ENCODE data around the gene LASP1. TPM values are rescaled to one million over a fixed set of nuclear protein-coding genes. Genes with fewer than 3 reads are reported as not detected.

Gene LASP1
- polyA plus RNA-seq, 1 of the 3 experiments (the other 2 are of a cell fraction) = 102 TPM

GRCh38 chr17:38848557-38848891 lies 21.3 kb upstream of the LASP1 start:
- H3F3A ChIP-seq (replicated peaks; ENCODE audit: insufficient read depth) = peaks cover 72% of the 10 kb centered on the region
- no peak for TF ChIP-seq MAX (IDR thresholded peaks at IDR 0.05; ENCODE audit: low read depth)
- TF ChIP-seq USF1 (IDR thresholded peaks at IDR 0.05; ENCODE audit: borderline replicate concordance, low read depth) = no peak
- peaks cover 12 to 15% of the 10 kb centered on the region in 2 experiments; a peak in 2 of 4 replicates for H3K4me1 ChIP-seq (ENCODE audit: control insufficient read depth in 1 of 2, insufficient read depth in 2 of 2, low read depth in 1 of 2, low read length in 1 of 2)
- H3K79me2 ChIP-seq (ENCODE audit: insufficient read depth) = peaks cover 48% of the 10 kb centered on the region
- no peak overlapping the region for H2AFZ ChIP-seq (ENCODE audit: low read depth)
- no peak for DNase-seq
- POLR2A ChIA-PET = no interaction called here
- no peak overlapping the region for H3K4me2 ChIP-seq
- H3K27me3 ChIP-seq (ENCODE audit: insufficient read depth) = no peaks in the 10 kb centered on the region
- 100% methylated on average over 1 of the region's 1 CpG for whole genome bisulfite sequencing (ENCODE audit: low lambda C conversion rate)
- H3K9me3 ChIP-seq = no peaks in the 10 kb centered on the region
- CTCF ChIA-PET = interaction anchor here (1.0 to 1.4 kb wide), 3 partner anchors 60 to 326 kb away, joined by 3 to 4 read pairs (median 3); no protein-coding TSS in a partner anchor
- H3K27ac ChIP-seq (ENCODE audit: low read depth in 2 of 2, low read length in 1 of 2) = no peak overlapping the region
- no peak overlapping the region for H3K9ac ChIP-seq
- H3K36me3 ChIP-seq (replicated peaks in 1 of 2; ENCODE audit: control insufficient read depth in 1 of 2, insufficient read depth in 2 of 2, low read length in 1 of 2) = peaks cover 46 to 56% of the 10 kb centered on the region in 2 experiments
- peaks cover 42% of the 10 kb centered on the region for H4K20me1 ChIP-seq (ENCODE audit: insufficient read depth)
- no peaks in the 10 kb centered on the region for H3K9me2 ChIP-seq
- H3K4me3 ChIP-seq (ENCODE audit: low read depth in 2 of 2, low read length in 1 of 2) = no peak overlapping the region

- H3K79me2 ChIP-seq (ENCODE audit: insufficient read depth) = peaks cover 49% of the 10 kb centered on the region
- POLR2A ChIA-PET = interaction anchor here (0.6 kb wide), 1 partner anchor 28 kb away, joined by 7 read pairs; no protein-coding TSS in a partner anchor
- WGBS (ENCODE audit: low lambda C conversion rate) = 92% methylated on average over 16 of the region's 16 CpGs
Observed at GRCh38 chr17:38848939-38849605, 20.8 kb upstream of the LASP1 start.

More at GRCh38 chr17:38848939-38849605, 20.8 kb upstream of the LASP1 start:
- Histone ChIP-seq H3K4me2 (no peak overlapping the region), H3K27me3 (ENCODE audit: insufficient read depth) (no peaks in the 10 kb centered on the region), H3K9ac (no peak overlapping the region), H3K9me3 (no peaks in the 10 kb centered on the region), H3F3A (replicated peaks; ENCODE audit: insufficient read depth) (peaks cover 74% of the 10 kb centered on the region), H3K36me3 (replicated peaks in 1 of 2; ENCODE audit: control insufficient read depth in 1 of 2, insufficient read depth in 2 of 2, low read length in 1 of 2) (peaks cover 46 to 56% of the 10 kb centered on the region in 2 experiments), H4K20me1 (ENCODE audit: insufficient read depth) (peaks cover 42% of the 10 kb centered on the region), H2AFZ (ENCODE audit: low read depth) (no peak overlapping the region), H3K9me2 (no peaks in the 10 kb centered on the region), H3K4me1 (ENCODE audit: control insufficient read depth in 1 of 2, insufficient read depth in 2 of 2, low read depth in 1 of 2, low read length in 1 of 2) (peaks cover 12 to 15% of the 10 kb centered on the region in 2 experiments; a peak in 2 of 4 replicates), H3K27ac (ENCODE audit: low read depth in 2 of 2, low read length in 1 of 2) (peak overlapping the region in 1 of 2 experiments; percentile 8; a peak in 1 of 4 replicates), H3K4me3 (ENCODE audit: low read depth in 2 of 2, low read length in 1 of 2) (no peak overlapping the region)
- TF ChIP-seq USF2 (IDR thresholded peaks at IDR 0.05; ENCODE audit: borderline replicate concordance, low read depth, low read length) = no peak
- no peak for TF ChIP-seq USF1 (IDR thresholded peaks at IDR 0.05; ENCODE audit: borderline replicate concordance, low read depth)
- no peak for TF ChIP-seq YY1 (IDR thresholded peaks at IDR 0.05; ENCODE audit: low read depth)
- no peak for TF ChIP-seq RCOR1 (IDR thresholded peaks at IDR 0.05; ENCODE audit: low read length)
- no peak for TF ChIP-seq RFX5 (IDR thresholded peaks at IDR 0.05; ENCODE audit: low read length)
- no peak for TF ChIP-seq FOSL2 (IDR thresholded peaks at IDR 0.05; ENCODE audit: borderline replicate concordance, low read depth)
- no peak for TF ChIP-seq TAF1 (IDR thresholded peaks at IDR 0.05; ENCODE audit: borderline replicate concordance, low read depth, low read length)
- TF ChIP-seq PBX3 (IDR thresholded peaks at IDR 0.05) = no peak
- no peak for TF ChIP-seq GABPA (IDR thresholded peaks at IDR 0.05; ENCODE audit: low read depth)
- no peak for TF ChIP-seq IRF3 (IDR thresholded peaks at IDR 0.05; ENCODE audit: low read depth, low read length)
- peak; percentile 22; the same call in 1 of the 2 replicates for TF ChIP-seq JUND (IDR thresholded peaks at IDR 0.05)
- TF ChIP-seq SMC3 (IDR thresholded peaks at IDR 0.05; ENCODE audit: low read depth, low read length) = no peak
- TF ChIP-seq EP300 (IDR thresholded peaks at IDR 0.05; ENCODE audit: borderline replicate concordance in 1 of 2, low read depth in 1 of 2, low read length in 1 of 2) = no peak
- no peak for TF ChIP-seq FOXJ3 (CRISPR knock-in tag; IDR thresholded peaks at IDR 0.05)
- TF ChIP-seq RAD21 (IDR thresholded peaks at IDR 0.05; ENCODE audit: low read length) = no peak
- no peak for TF ChIP-seq GATA2 (CRISPR knock-in tag; IDR thresholded peaks at IDR 0.05)
- TF ChIP-seq SIN3A (IDR thresholded peaks at IDR 0.05; ENCODE audit: borderline replicate concordance, low read depth, low read length) = 0 out of 2 replicates have a peak, but pooled peaks have one; percentile 3
- no peak for DNase-seq
- CTCF ChIA-PET = interaction anchor here (0.6 to 1.4 kb wide), 3 partner anchors 22 to 98 kb away, joined by 3 to 4 read pairs (median 3); no protein-coding TSS in a partner anchor

Measured in SK-N-SH (cell line).